GM23338 (cell line): Measurements from ENCODE around the gene SPIRE2. TPM values are rescaled to one million over a fixed set of nuclear protein-coding genes. Genes with fewer than 3 reads are reported as not detected.

Source experiments
- ATAC-seq: fragments of 200-7000 bp; cut with Tn5 transposase; 3 replicates; pipeline ENCODE4 v1.9.1; 2020
- DNase-seq: peaks from one replicate; pipeline ENCODE4 v3.0.0-alpha.2; 2015; ENCODE audit warnings: low spot score
- H2AFZ ChIP-seq: fragments of 200-600 bp; sonication (generic); 2 replicates; pipeline ENCODE4 v1.8.0; 2016; ENCODE audit warnings: antibody characterized with exemption, mild to moderate bottlenecking, moderate library complexity
- H3F3A ChIP-seq: fragments of 200-600 bp; sonication (generic); replicated peaks from 2 replicates; pipeline ENCODE4 v1.8.0; 2017; ENCODE audit warnings: antibody characterized with exemption, mixed run types, low read depth
- H3K27ac ChIP-seq: fragments of 200-600 bp; sonication (generic); 2 replicates; pipeline ENCODE4 v1.6.1; 2016; ENCODE audit warnings: low read depth
- H3K27me3 ChIP-seq: fragments of 200-600 bp; sonication (generic); 2 replicates; pipeline ENCODE4 v1.8.0; 2016; ENCODE audit warnings: mild to moderate bottlenecking, mixed run types, moderate library complexity; ENCODE audit not compliant: insufficient read depth
- H3K36me3 ChIP-seq: fragments of 200-600 bp; sonication (generic); 2 replicates; pipeline ENCODE4 v1.8.0; 2016; ENCODE audit warnings: mild to moderate bottlenecking; ENCODE audit not compliant: insufficient read depth
- H3K4me1 ChIP-seq: fragments of 200-600 bp; sonication (generic); 2 replicates; pipeline ENCODE4 v1.8.0; 2016; ENCODE audit warnings: mild to moderate bottlenecking, moderate library complexity; ENCODE audit not compliant: insufficient read depth
- H3K4me2 ChIP-seq: fragments of 200-600 bp; sonication (generic); 2 replicates; pipeline ENCODE4 v1.7.1; 2017; ENCODE audit warnings: mixed run types
- H3K4me3 ChIP-seq: fragments of 200-600 bp; sonication (generic); 2 replicates; pipeline ENCODE4 v1.6.1; 2016; ENCODE audit warnings: mixed run types
- H3K79me2 ChIP-seq: fragments of 200-600 bp; sonication (generic); replicated peaks from 2 replicates; pipeline ENCODE4 v1.8.0; 2017; ENCODE audit warnings: mild to moderate bottlenecking; ENCODE audit not compliant: insufficient read depth
- H3K9me2 ChIP-seq: fragments of 200-600 bp; sonication (generic); 2 replicates; pipeline ENCODE4 v1.8.0; 2017; ENCODE audit not compliant: insufficient read depth
- H4K20me1 ChIP-seq: fragments of 200-600 bp; sonication (generic); replicated peaks from 2 replicates; pipeline ENCODE4 v1.8.0; 2017; ENCODE audit warnings: mild to moderate bottlenecking; ENCODE audit not compliant: insufficient read depth
- H3K27ac Mint-ChIP-seq: 2 replicates; pipeline ENCODE4 v1.8.0; 2020; ENCODE audit warnings: inconsistent platforms, mild to moderate bottlenecking, moderate library complexity, mixed read lengths
- H3K27me3 Mint-ChIP-seq: 3 replicates; pipeline ENCODE4 v1.8.0; 2022; ENCODE audit warnings: low read depth, mild to moderate bottlenecking, moderate library complexity, mixed read lengths, inconsistent platforms; ENCODE audit not compliant: insufficient read depth, poor library complexity
- H3K36me3 Mint-ChIP-seq: 3 replicates; pipeline ENCODE4 v1.8.0; 2021; ENCODE audit warnings: low read depth, mild to moderate bottlenecking, inconsistent platforms, moderate library complexity, mixed read lengths
- H3K4me1 Mint-ChIP-seq: 3 replicates; pipeline ENCODE4 v1.8.0; 2020; ENCODE audit warnings: mild to moderate bottlenecking, inconsistent platforms, mixed read lengths
- H3K4me3 Mint-ChIP-seq: 3 replicates; pipeline ENCODE4 v1.8.0; 2021; ENCODE audit warnings: moderate library complexity, mild to moderate bottlenecking, inconsistent platforms, mixed read lengths
- H3K9me3 Mint-ChIP-seq: 3 replicates; pipeline ENCODE4 v1.8.0; 2020; ENCODE audit warnings: moderate library complexity, mild to moderate bottlenecking, inconsistent platforms, mixed read lengths
- CREB1 ChIP-seq: fragments of 250-450 bp; sonication (Bioruptor Pico); IDR thresholded peaks from 2 replicates; pipeline ENCODE4 v1.5.0; 2020; ENCODE audit warnings: low read depth, mild to moderate bottlenecking, moderate library complexity
- EZH2 ChIP-seq: fragments of 200-600 bp; sonication (generic); IDR thresholded peaks from one replicate; pipeline ENCODE4 v1.8.0; 2017; ENCODE audit warnings: antibody characterized with exemption, mild to moderate bottlenecking, low read depth; ENCODE audit not compliant: unreplicated experiment
- EZH2phosphoT487 ChIP-seq: fragments of 200-600 bp; sonication (generic); IDR thresholded peaks from one replicate; pipeline ENCODE4 v1.8.1; 2018; ENCODE audit warnings: antibody characterized with exemption; ENCODE audit not compliant: unreplicated experiment
- JUNB ChIP-seq: IDR thresholded peaks from one replicate; pipeline ENCODE4 v1.6.1; 2016; ENCODE audit warnings: antibody characterized with exemption; ENCODE audit not compliant: unreplicated experiment
- POLR2AphosphoS5 ChIP-seq: IDR thresholded peaks from 2 replicates; pipeline ENCODE4 v1.6.1; 2016; ENCODE audit warnings: antibody characterized with exemption, low read depth
- ZNF114 ChIP-seq: fragments of 250-450 bp; sonication (Bioruptor Pico); IDR thresholded peaks from 2 replicates; pipeline ENCODE4 v1.5.0; 2020; ENCODE audit warnings: mild to moderate bottlenecking, moderate library complexity
- ZNF331 ChIP-seq: fragments of 250-450 bp; sonication (Bioruptor Pico); IDR thresholded peaks from 2 replicates; pipeline ENCODE4 v1.5.0; 2020; ENCODE audit warnings: low read depth, mild to moderate bottlenecking, moderate library complexity
- polyA plus RNA-seq: library from polyadenylated mRNA; unstranded; fragments of >200 nt; fragmentation: Nextera tagmentation; extraction: Ambion mirVana; gene quantifications from 2 replicates; pipeline ENCODE4 v1.2.1, GENCODE V29; 2016
- total RNA-seq: library from RNA; depleted of rRNA; stranded (reverse); fragments of >200 nt; shearing (Covaris generic); gene quantifications from 2 replicates; pipeline ENCODE4 v1.2.3, GENCODE V29; 2014
- TF ChIP-seq, protein P1 (sequence below), 2 experiments: fragments of 200-600 bp in 1 of 2; sonication (generic) in 1 of 2; conservative IDR thresholded peaks; 2 replicates each; pipeline versions ENCODE4 v1.5.1 to v1.6.1; 2016 to 2017; ENCODE audit warnings: antibody characterized with exemption in 2 of 2, low read depth in 2 of 2, mild to moderate bottlenecking in 2 of 2, moderate library complexity in 1 of 2
- TF ChIP-seq, protein P2 (sequence below): fragments of 250-450 bp; sonication (Bioruptor Pico); IDR thresholded peaks from 2 replicates; pipeline ENCODE4 v1.5.0; 2020; ENCODE audit warnings: mild to moderate bottlenecking, moderate library complexity
- TF ChIP-seq, protein P3 (sequence below): IDR thresholded peaks from one replicate; pipeline ENCODE4 v1.6.1; 2018; ENCODE audit warnings: antibody characterized with exemption; ENCODE audit not compliant: unreplicated experiment

The SPIRE2 gene
- total and polyA plus RNA-seq, 2 experiments from 2014 or later, result 5.0 to 15.2 TPM

DNA sequence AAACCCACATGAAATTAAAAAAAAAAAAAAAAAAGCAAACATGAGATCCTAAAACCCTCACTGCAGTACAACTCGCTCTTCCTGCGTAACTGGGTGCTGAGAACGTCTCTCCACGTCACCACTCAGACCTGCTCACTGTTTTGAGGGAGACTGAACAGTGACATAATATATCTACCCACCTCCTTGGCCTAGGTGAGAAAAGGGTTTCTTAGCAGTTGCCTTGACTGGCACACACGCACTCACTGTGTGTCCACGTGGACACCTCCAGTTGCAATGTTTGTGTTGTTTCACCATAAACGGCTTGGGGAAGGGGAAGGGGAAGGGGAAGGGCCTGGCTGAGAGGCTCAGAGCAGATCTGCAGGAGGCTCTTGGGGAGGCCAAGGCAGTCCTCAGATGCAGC is 43.9 kb upstream of the SPIRE2 start:
- H3K9me2 ChIP-seq, result no peaks in the 10 kb centered on the region
- no peaks in the 10 kb centered on the region for H3K4me1 ChIP-seq
- H3K36me3 Mint-ChIP-seq, result peaks cover 78% of the 10 kb centered on the region
- H3K4me1 Mint-ChIP-seq, result no peaks in the 10 kb centered on the region; the same call in 2 of the 3 replicates
- peaks cover 9% of the 10 kb centered on the region for H3K27me3 Mint-ChIP-seq
- peaks cover 27% of the 10 kb centered on the region for H3K36me3 ChIP-seq
- H4K20me1 ChIP-seq, result peaks cover 3% of the 10 kb centered on the region
- no peak overlapping the region for H3K4me3 ChIP-seq
- DNase-seq, result no peak
- H3K4me3 Mint-ChIP-seq, result no peak overlapping the region
- no peak for ATAC-seq
- H3F3A ChIP-seq, result 0 out of 2 replicates have a peak, but pooled peaks cover 4% of the 10 kb centered on the region
- no peaks in the 10 kb centered on the region for H3K9me3 Mint-ChIP-seq
- no peak for TF ChIP-seq POLR2AphosphoS5
- no peak overlapping the region for H2AFZ ChIP-seq
- no peak overlapping the region; the same call in 1 of the 2 replicates for H3K27ac Mint-ChIP-seq
- no peaks in the 10 kb centered on the region for H3K27me3 ChIP-seq
- no peak overlapping the region for H3K27ac ChIP-seq
- no peak overlapping the region for H3K4me2 ChIP-seq
- no peaks in the 10 kb centered on the region for H3K79me2 ChIP-seq

DNA sequence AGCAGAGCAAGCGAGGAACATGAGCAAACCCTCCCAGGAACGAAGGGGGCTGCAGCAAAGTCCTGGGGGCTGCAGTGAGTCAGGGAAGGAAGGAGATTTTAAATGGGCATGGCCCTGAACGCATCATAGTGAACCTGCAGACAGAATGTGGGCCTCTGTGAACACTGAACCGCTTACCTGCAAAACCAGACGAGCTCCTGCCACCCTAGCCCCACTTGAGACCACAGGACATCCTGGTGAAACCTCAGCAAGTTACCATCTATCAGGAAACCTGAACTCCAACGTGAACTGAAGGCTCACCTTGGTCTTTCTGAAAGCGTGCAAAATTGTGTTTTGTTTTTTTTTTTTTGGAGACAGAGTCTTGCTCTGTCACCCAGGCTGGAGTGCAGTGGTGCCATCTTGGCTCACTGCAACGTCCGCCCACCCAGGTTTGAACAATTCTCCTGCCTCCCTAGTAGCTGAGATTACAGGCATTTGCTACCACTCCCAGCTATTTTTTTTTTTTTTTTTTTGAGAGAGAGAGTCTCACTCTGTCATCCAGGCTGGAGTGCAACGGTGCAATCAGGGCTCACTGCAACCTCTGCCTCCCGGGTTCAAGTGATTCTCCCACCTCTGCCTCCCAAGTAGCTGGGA is 42.6 kb upstream of the SPIRE2 start:
- Histone ChIP-seq H2AFZ (no peak overlapping the region), H3K27me3 (no peaks in the 10 kb centered on the region), H3F3A (0 out of 2 replicates have a peak, but pooled peaks cover 5% of the 10 kb centered on the region), H3K4me1 (no peaks in the 10 kb centered on the region), H3K9me2 (no peaks in the 10 kb centered on the region), H3K4me3 (no peak overlapping the region), H3K27ac (no peak overlapping the region), H3K36me3 (peaks cover 29% of the 10 kb centered on the region), H4K20me1 (peaks cover 7% of the 10 kb centered on the region), H3K4me2 (no peak overlapping the region), H3K79me2 (no peaks in the 10 kb centered on the region)
- no peak overlapping the region; the same call in 1 of the 2 replicates for H3K27ac Mint-ChIP-seq
- no peaks in the 10 kb centered on the region for H3K9me3 Mint-ChIP-seq
- ATAC-seq, result no peak
- H3K27me3 Mint-ChIP-seq, result peaks cover 5% of the 10 kb centered on the region
- H3K36me3 Mint-ChIP-seq, result peaks cover 76% of the 10 kb centered on the region
- H3K4me1 Mint-ChIP-seq, result no peaks in the 10 kb centered on the region
- H3K4me3 Mint-ChIP-seq, result no peak overlapping the region
- DNase-seq, result no peak
- TF ChIP-seq EZH2phosphoT487 (no peak), ZNF114 (CRISPR knock-in tag) (no peak), ZNF331 (CRISPR knock-in tag) (no peak), EZH2 (no peak), CREB1 (CRISPR knock-in tag) (no peak), POLR2AphosphoS5 (no peak), JUNB (no peak)
- TF ChIP-seq, protein P1, sequence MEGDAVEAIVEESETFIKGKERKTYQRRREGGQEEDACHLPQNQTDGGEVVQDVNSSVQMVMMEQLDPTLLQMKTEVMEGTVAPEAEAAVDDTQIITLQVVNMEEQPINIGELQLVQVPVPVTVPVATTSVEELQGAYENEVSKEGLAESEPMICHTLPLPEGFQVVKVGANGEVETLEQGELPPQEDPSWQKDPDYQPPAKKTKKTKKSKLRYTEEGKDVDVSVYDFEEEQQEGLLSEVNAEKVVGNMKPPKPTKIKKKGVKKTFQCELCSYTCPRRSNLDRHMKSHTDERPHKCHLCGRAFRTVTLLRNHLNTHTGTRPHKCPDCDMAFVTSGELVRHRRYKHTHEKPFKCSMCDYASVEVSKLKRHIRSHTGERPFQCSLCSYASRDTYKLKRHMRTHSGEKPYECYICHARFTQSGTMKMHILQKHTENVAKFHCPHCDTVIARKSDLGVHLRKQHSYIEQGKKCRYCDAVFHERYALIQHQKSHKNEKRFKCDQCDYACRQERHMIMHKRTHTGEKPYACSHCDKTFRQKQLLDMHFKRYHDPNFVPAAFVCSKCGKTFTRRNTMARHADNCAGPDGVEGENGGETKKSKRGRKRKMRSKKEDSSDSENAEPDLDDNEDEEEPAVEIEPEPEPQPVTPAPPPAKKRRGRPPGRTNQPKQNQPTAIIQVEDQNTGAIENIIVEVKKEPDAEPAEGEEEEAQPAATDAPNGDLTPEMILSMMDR (conservative IDR thresholded peaks at IDR 0.05; ENCODE audit: low read depth in 2 of 2), result no peak
- TF ChIP-seq, protein P2, sequence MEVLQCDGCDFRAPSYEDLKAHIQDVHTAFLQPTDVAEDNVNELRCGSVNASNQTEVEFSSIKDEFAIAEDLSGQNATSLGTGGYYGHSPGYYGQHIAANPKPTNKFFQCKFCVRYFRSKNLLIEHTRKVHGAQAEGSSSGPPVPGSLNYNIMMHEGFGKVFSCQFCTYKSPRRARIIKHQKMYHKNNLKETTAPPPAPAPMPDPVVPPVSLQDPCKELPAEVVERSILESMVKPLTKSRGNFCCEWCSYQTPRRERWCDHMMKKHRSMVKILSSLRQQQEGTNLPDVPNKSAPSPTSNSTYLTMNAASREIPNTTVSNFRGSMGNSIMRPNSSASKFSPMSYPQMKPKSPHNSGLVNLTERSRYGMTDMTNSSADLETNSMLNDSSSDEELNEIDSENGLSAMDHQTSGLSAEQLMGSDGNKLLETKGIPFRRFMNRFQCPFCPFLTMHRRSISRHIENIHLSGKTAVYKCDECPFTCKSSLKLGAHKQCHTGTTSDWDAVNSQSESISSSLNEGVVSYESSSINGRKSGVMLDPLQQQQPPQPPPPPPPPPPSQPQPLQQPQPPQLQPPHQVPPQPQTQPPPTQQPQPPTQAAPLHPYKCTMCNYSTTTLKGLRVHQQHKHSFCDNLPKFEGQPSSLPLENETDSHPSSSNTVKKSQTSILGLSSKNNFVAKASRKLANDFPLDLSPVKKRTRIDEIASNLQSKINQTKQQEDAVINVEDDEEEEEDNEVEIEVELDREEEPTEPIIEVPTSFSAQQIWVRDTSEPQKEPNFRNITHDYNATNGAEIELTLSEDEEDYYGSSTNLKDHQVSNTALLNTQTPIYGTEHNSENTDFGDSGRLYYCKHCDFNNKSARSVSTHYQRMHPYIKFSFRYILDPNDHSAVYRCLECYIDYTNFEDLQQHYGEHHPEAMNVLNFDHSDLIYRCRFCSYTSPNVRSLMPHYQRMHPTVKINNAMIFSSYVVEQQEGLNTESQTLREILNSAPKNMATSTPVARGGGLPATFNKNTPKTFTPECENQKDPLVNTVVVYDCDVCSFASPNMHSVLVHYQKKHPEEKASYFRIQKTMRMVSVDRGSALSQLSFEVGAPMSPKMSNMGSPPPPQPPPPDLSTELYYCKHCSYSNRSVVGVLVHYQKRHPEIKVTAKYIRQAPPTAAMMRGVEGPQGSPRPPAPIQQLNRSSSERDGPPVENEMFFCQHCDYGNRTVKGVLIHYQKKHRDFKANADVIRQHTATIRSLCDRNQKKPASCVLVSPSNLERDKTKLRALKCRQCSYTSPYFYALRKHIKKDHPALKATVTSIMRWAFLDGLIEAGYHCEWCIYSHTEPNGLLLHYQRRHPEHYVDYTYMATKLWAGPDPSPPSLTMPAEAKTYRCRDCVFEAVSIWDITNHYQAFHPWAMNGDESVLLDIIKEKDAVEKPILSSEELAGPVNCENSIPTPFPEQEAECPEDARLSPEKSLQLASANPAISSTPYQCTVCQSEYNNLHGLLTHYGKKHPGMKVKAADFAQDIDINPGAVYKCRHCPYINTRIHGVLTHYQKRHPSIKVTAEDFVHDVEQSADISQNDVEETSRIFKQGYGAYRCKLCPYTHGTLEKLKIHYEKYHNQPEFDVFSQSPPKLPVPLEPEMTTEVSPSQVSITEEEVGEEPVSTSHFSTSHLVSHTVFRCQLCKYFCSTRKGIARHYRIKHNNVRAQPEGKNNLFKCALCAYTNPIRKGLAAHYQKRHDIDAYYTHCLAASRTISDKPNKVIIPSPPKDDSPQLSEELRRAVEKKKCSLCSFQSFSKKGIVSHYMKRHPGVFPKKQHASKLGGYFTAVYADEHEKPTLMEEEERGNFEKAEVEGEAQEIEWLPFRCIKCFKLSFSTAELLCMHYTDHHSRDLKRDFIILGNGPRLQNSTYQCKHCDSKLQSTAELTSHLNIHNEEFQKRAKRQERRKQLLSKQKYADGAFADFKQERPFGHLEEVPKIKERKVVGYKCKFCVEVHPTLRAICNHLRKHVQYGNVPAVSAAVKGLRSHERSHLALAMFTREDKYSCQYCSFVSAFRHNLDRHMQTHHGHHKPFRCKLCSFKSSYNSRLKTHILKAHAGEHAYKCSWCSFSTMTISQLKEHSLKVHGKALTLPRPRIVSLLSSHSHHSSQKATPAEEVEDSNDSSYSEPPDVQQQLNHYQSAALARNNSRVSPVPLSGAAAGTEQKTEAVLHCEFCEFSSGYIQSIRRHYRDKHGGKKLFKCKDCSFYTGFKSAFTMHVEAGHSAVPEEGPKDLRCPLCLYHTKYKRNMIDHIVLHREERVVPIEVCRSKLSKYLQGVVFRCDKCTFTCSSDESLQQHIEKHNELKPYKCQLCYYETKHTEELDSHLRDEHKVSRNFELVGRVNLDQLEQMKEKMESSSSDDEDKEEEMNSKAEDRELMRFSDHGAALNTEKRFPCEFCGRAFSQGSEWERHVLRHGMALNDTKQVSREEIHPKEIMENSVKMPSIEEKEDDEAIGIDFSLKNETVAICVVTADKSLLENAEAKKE, result no peak
- TF ChIP-seq, protein P3, sequence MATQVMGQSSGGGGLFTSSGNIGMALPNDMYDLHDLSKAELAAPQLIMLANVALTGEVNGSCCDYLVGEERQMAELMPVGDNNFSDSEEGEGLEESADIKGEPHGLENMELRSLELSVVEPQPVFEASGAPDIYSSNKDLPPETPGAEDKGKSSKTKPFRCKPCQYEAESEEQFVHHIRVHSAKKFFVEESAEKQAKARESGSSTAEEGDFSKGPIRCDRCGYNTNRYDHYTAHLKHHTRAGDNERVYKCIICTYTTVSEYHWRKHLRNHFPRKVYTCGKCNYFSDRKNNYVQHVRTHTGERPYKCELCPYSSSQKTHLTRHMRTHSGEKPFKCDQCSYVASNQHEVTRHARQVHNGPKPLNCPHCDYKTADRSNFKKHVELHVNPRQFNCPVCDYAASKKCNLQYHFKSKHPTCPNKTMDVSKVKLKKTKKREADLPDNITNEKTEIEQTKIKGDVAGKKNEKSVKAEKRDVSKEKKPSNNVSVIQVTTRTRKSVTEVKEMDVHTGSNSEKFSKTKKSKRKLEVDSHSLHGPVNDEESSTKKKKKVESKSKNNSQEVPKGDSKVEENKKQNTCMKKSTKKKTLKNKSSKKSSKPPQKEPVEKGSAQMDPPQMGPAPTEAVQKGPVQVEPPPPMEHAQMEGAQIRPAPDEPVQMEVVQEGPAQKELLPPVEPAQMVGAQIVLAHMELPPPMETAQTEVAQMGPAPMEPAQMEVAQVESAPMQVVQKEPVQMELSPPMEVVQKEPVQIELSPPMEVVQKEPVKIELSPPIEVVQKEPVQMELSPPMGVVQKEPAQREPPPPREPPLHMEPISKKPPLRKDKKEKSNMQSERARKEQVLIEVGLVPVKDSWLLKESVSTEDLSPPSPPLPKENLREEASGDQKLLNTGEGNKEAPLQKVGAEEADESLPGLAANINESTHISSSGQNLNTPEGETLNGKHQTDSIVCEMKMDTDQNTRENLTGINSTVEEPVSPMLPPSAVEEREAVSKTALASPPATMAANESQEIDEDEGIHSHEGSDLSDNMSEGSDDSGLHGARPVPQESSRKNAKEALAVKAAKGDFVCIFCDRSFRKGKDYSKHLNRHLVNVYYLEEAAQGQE, result no peak
